Sigmoid colon (tissue), 4 donors: ENCODE results near the gene ID3.

Experiments used
- EP300 ChIP-seq, 4 donors: sonication (generic); formaldehyde crosslinking; IDR thresholded peaks; one replicate each; pipeline ENCODE4 v1.6.1; 2017; ENCODE audit warnings: antibody characterized with exemption in 4 of 4
- POLR2A ChIP-seq, 2 donors: fragments of 450-650 bp; IDR thresholded peaks; one replicate each; pipeline ENCODE4 v1.6.1; 2016; ENCODE audit warnings: antibody characterized with exemption in 2 of 2, mild to moderate bottlenecking in 2 of 2, moderate library complexity in 2 of 2
- POLR2AphosphoS5 ChIP-seq, 4 donors: sonication (generic); formaldehyde crosslinking; IDR thresholded peaks; one replicate each; pipeline ENCODE4 v1.6.1; 2017; ENCODE audit warnings: antibody characterized with exemption in 4 of 4
- TF ChIP-seq, protein P1 (sequence below), 4 experiments: fragments of 450-650 bp in 3 of 4; fragments of 200-600 bp in 1 of 4; IDR thresholded peaks; one replicate each; pipeline ENCODE4 v1.5.1; 2016 to 2019; ENCODE audit warnings: antibody characterized with exemption in 4 of 4, mild to moderate bottlenecking in 3 of 4, moderate library complexity in 2 of 4

DNA sequence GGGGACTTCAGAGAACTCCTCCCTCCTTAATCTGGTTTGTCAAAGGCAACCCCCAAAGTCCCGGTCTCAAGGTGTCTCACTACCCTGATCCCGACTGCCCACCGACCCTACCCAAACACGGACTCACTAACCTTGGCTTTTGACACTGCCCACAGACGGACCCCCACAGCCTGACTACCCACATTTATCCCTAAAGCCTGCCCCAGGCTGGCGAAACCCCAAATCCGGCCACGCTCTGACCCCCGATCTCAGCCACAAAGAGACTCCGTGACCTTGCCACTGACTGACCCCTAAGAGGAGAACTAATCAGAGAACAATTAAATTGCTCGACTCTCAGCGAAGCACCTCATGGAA is 5.2 kb downstream of the ID3 start:
- TF ChIP-seq POLR2A (IDR thresholded peaks at IDR 0.05) (no peak), EP300 (IDR thresholded peaks at IDR 0.05) (no peak), POLR2AphosphoS5 (IDR thresholded peaks at IDR 0.05) (no peak)
- TF ChIP-seq, protein P1, sequence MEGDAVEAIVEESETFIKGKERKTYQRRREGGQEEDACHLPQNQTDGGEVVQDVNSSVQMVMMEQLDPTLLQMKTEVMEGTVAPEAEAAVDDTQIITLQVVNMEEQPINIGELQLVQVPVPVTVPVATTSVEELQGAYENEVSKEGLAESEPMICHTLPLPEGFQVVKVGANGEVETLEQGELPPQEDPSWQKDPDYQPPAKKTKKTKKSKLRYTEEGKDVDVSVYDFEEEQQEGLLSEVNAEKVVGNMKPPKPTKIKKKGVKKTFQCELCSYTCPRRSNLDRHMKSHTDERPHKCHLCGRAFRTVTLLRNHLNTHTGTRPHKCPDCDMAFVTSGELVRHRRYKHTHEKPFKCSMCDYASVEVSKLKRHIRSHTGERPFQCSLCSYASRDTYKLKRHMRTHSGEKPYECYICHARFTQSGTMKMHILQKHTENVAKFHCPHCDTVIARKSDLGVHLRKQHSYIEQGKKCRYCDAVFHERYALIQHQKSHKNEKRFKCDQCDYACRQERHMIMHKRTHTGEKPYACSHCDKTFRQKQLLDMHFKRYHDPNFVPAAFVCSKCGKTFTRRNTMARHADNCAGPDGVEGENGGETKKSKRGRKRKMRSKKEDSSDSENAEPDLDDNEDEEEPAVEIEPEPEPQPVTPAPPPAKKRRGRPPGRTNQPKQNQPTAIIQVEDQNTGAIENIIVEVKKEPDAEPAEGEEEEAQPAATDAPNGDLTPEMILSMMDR (IDR thresholded peaks at IDR 0.05), result no peak
